Upper lobe of left lung (tissue), 4 donors: ENCODE data around the gene ADAM22.

Source experiments
- CTCF ChIP-seq, 6 experiments: fragments of 450-650 bp in 4 of 6; fragments of 200-600 bp in 2 of 6; sonication (generic) in 2 of 6; IDR thresholded peaks; one replicate each; pipeline ENCODE4 v1.5.1; 2016 to 2019; ENCODE audit warnings: antibody characterized with exemption in 6 of 6
- EP300 ChIP-seq, 4 donors: sonication (generic); formaldehyde crosslinking; IDR thresholded peaks; one replicate each; pipeline ENCODE4 v1.5.1; 2017; ENCODE audit warnings: antibody characterized with exemption in 4 of 4, control low read depth in 2 of 4

- TF ChIP-seq EP300 (IDR thresholded peaks at IDR 0.05) = no peak
- TF ChIP-seq CTCF (IDR thresholded peaks at IDR 0.05) = no peak
Observed at GRCh38 chr7:88042803-88043202, 108.8 kb downstream of the ADAM22 start.
